ENCODE measurements around the gene CLPTM1L. TPM values are rescaled to one million over a fixed set of nuclear protein-coding genes. Genes with fewer than 3 reads are reported as not detected.
"Not testable (repeated sequence)": the region's sequence is repeated elsewhere in the genome, so short reads cannot be mapped to it uniquely, and the experiment has no call there.

The CLPTM1L gene
- total RNA-seq, 1 donor from 2014 or later: 83.2 TPM

- DNase-seq (ENCODE audit: low spot score): not testable (repeated sequence)
Observed at GRCh38 chr5:1339139-1339817, 5.6 kb downstream of the CLPTM1L start.

GRCh38 chr5:1338506-1339070, 6.3 kb downstream of the CLPTM1L start:
- no peak for DNase-seq (ENCODE audit: low spot score)

- no peak for DNase-seq (ENCODE audit: low spot score)
Observed at GRCh38 chr5:1338196-1338490, 6.8 kb downstream of the CLPTM1L start.

- DNase-seq (ENCODE audit: low spot score): no peak
Observed at GRCh38 chr5:1337489-1338195, 7.3 kb downstream of the CLPTM1L start.

GRCh38 chr5:1336749-1337488, 8.0 kb downstream of the CLPTM1L start:
- DNase-seq (ENCODE audit: low spot score): no peak

- no peak for DNase-seq (ENCODE audit: low spot score)
Observed at GRCh38 chr5:1336106-1336561, 8.8 kb downstream of the CLPTM1L start.

GRCh38 chr5:1335540-1336095, 9.3 kb downstream of the CLPTM1L start:
- no peak for DNase-seq (ENCODE audit: low spot score)

GRCh38 chr5:1334831-1335539, 9.9 kb downstream of the CLPTM1L start:
- no peak for DNase-seq (ENCODE audit: low spot score)

- no peak for DNase-seq (ENCODE audit: low spot score)
Observed at GRCh38 chr5:1333986-1334385, 10.9 kb downstream of the CLPTM1L start.

- DNase-seq (ENCODE audit: low spot score): not testable (repeated sequence)
Observed at GRCh38 chr5:1333286-1333685, 11.6 kb downstream of the CLPTM1L start.

GRCh38 chr5:1332461-1333001, 12.4 kb downstream of the CLPTM1L start:
- DNase-seq (ENCODE audit: low spot score): no peak

- DNase-seq (ENCODE audit: low spot score): no peak
Observed at GRCh38 chr5:1331861-1332405, 13.0 kb downstream of the CLPTM1L start.

GRCh38 chr5:1330847-1331831, 13.8 kb downstream of the CLPTM1L start:
- DNase-seq (ENCODE audit: low spot score): no peak

GRCh38 chr5:1330146-1330846, 14.6 kb downstream of the CLPTM1L start:
- peak; percentile 51 for DNase-seq (ENCODE audit: low spot score)

- no peak for DNase-seq (ENCODE audit: low spot score)
Observed at GRCh38 chr5:1329111-1329579, 15.8 kb downstream of the CLPTM1L start.

GRCh38 chr5:1328237-1329110, 16.4 kb downstream of the CLPTM1L start:
- not testable (repeated sequence) for DNase-seq (ENCODE audit: low spot score)

GRCh38 chr5:1326901-1327756, 17.8 kb downstream of the CLPTM1L start:
- DNase-seq (ENCODE audit: low spot score): not testable (repeated sequence)
